HG02870 (cell line): ENCODE results near the gene PCDHGA8.
"Not testable (repeated sequence)": the region's sequence is repeated elsewhere in the genome, so short reads cannot be mapped to it uniquely, and the experiment has no call there.

Experiments
- ATAC-seq: cut with Tn5 transposase; IDR thresholded peaks from one replicate; pipeline ENCODE4 v1.9.1; 2021; ENCODE audit warnings: mild to moderate bottlenecking, moderate library complexity; ENCODE audit not compliant: unreplicated experiment

PCDHGA8 gene

GRCh38 chr5:141430332-141431113 lies 38.1 kb downstream of the PCDHGA8 start, which contains the start of gene PCDHGA12:
Gene PCDHGA12, plus strand, starts transcription at chr5:141430507. Its CDS starts 253 bp downstream, at chr5:141430760.
- ATAC-seq: peak; percentile 83

- peak; percentile 64 for ATAC-seq
Observed at GRCh38 chr5:141431286-141431685, 38.9 kb downstream of the PCDHGA8 start.

DNA sequence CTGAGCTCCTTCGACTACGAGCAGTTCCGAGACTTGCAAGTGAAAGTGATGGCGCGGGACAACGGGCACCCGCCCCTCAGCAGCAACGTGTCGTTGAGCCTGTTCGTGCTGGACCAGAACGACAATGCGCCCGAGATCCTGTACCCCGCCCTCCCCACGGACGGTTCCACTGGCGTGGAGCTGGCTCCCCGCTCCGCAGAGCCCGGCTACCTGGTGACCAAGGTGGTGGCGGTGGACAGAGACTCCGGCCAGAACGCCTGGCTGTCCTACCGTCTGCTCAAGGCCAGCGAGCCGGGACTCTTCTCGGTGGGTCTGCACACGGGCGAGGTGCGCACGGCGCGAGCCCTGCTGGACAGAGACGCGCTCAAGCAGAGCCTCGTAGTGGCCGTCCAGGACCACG lies 39.9 kb downstream of the PCDHGA8 start:
- ATAC-seq: not testable (repeated sequence)

DNA sequence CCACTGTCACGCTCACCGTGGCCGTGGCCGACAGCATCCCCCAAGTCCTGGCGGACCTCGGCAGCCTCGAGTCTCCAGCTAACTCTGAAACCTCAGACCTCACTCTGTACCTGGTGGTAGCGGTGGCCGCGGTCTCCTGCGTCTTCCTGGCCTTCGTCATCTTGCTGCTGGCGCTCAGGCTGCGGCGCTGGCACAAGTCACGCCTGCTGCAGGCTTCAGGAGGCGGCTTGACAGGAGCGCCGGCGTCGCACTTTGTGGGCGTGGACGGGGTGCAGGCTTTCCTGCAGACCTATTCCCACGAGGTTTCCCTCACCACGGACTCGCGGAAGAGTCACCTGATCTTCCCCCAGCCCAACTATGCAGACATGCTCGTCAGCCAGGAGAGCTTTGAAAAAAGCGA lies 40.3 kb downstream of the PCDHGA8 start:
- ATAC-seq: not testable (repeated sequence)

GRCh38 chr5:141434006-141434405 lies 41.6 kb downstream of the PCDHGA8 start:
- no peak for ATAC-seq

DNA sequence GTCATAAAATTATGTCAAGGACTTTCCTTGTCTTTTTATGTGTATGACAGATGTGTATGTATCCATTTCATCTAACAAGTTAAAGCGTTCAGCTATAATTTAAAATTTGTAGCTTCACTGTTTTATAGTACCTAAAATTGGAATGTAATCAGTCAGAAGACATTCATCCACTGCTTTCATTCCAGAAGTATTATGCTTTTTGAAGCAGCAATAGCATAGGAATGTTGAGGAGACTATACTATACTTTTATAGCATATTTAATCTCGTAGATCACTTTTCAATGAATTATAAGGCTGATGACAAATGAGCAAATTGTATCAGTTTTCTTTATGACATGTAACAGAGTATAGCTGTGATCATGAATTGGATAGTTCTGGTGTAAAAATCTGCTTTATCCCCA lies 44.8 kb downstream of the PCDHGA8 start:
- ATAC-seq: no peak

- no peak for ATAC-seq
Observed at GRCh38 chr5:141439411-141440141, 47.1 kb downstream of the PCDHGA8 start.

DNA sequence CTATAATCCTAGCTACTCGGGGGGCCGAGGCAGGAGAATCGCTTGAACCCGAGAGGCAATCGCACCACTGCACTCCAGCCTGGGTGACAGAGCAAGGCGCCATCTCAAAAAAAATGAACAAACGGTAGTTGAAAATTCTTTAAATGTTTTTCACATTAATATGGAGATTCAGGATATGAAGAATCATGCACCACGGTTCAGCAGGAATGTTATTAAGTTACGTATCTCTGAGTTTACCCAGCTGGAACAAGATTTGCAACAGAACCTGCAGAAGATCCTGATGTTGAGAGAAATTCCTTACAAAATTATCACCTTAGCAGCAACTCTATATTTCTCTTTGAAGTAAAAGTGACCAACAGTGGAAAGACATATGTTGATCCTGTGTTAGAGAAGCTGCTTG lies 47.9 kb downstream of the PCDHGA8 start:
- no peak for ATAC-seq

DNA sequence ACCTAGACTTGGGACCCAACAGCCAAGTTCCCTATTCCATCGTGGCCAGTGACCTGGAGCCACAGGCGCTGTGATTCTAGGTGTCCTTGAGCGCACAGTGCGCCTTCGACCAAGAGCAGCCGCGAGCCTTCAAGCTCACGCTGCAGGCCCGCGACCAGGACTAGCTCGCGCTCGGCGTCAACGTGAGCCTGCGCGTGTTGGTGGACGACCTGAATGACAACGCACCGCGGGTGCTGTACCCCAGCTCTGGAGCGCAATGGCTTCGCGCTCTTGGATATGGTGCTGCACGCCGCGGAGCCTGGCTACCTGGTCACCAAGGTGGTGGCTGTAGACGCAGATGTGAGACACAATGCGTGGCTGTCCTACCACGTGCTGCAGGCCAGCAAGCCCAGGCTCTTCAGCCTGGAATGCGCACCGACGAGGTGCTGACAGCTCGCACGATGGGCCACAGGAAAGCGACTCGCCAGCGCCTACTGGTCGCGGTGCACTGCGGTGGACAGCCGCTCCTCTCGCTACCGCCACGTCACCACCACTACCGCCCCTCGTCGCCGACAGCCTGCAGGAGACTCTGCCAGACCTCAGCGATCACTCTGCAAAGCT lies 49.2 kb downstream of the PCDHGA8 start:
- no peak for ATAC-seq
